ENCODE measurements around the gene ZNF575.

Gene ZNF575

GRCh38 chr19:43534816-43535761 is 2.1 kb downstream of the ZNF575 start (continued):
- TF ChIP-seq, protein P1, sequence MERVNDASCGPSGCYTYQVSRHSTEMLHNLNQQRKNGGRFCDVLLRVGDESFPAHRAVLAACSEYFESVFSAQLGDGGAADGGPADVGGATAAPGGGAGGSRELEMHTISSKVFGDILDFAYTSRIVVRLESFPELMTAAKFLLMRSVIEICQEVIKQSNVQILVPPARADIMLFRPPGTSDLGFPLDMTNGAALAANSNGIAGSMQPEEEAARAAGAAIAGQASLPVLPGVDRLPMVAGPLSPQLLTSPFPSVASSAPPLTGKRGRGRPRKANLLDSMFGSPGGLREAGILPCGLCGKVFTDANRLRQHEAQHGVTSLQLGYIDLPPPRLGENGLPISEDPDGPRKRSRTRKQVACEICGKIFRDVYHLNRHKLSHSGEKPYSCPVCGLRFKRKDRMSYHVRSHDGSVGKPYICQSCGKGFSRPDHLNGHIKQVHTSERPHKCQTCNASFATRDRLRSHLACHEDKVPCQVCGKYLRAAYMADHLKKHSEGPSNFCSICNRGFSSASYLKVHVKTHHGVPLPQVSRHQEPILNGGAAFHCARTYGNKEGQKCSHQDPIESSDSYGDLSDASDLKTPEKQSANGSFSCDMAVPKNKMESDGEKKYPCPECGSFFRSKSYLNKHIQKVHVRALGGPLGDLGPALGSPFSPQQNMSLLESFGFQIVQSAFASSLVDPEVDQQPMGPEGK (tag by site-specific recombination; IDR thresholded peaks at IDR 0.05), result 0 out of 2 replicates have a peak, but pooled peaks have one; percentile 26
- TF ChIP-seq SETDB1 (IDR thresholded peaks at IDR 0.05; ENCODE audit: insufficient read length, low read length), result no peak
- TF ChIP-seq ZBTB48 (tag by site-specific recombination; IDR thresholded peaks at IDR 0.05), result no peak
- peak; percentile 74; the same call in 1 of the 2 replicates for TF ChIP-seq HIC1 (tag by site-specific recombination; IDR thresholded peaks at IDR 0.05)
- no peak for TF ChIP-seq ZNF626 (tag by site-specific recombination; IDR thresholded peaks at IDR 0.05)
- TF ChIP-seq HOXD13 (CRISPR knock-in tag; IDR thresholded peaks at IDR 0.05; ENCODE audit: borderline replicate concordance), result no peak
- no peak for TF ChIP-seq ZNF580 (tag by site-specific recombination; IDR thresholded peaks at IDR 0.05)

- CTCF ChIA-PET, result interaction anchor here (0.6 to 13.6 kb wide), 6 partner anchors 15 to 1818 kb away, joined by 3 to 138 read pairs (median 4); no protein-coding TSS in a partner anchor
- H3K36me3 ChIP-seq (ENCODE audit: control insufficient read depth in 2 of 2, insufficient read depth in 1 of 2, low read length in 2 of 2), result peaks cover 79 to 81% of the 10 kb centered on the region in 2 experiments
- no peak overlapping the region for H3K27ac ChIP-seq (ENCODE audit: extremely low read depth, low read depth, low read length)
- no peaks in the 10 kb centered on the region for H3K9me3 ChIP-seq (ENCODE audit: control insufficient read depth, insufficient read depth, low read depth, low read length)
- TF ChIP-seq CTCF (tag by site-specific recombination; IDR thresholded peaks at IDR 0.05) (no peak), ZNF791 (tag by site-specific recombination; IDR thresholded peaks at IDR 0.05) (no peak), ZNF626 (tag by site-specific recombination; IDR thresholded peaks at IDR 0.05) (no peak), ZNF16 (tag by site-specific recombination; IDR thresholded peaks at IDR 0.05; ENCODE audit: low read depth) (no peak), ZNF18 (tag by site-specific recombination; IDR thresholded peaks at IDR 0.05) (no peak), ZBTB1 (tag by site-specific recombination; IDR thresholded peaks at IDR 0.05) (no peak), ZNF677 (tag by site-specific recombination; IDR thresholded peaks at IDR 0.05) (no peak)
- H3K4me3 ChIP-seq (ENCODE audit: low read depth, low read length), result no peak overlapping the region
- POLR2A ChIA-PET, result interaction anchor here (0.6 kb wide), 1 partner anchor 196 kb away, joined by 7 read pairs; no protein-coding TSS in a partner anchor
- peaks cover 8% of the 10 kb centered on the region for H3K4me1 ChIP-seq (ENCODE audit: control insufficient read depth, insufficient read depth, low read length)
These were observed 5.9 kb downstream of the ZNF575 start for GRCh38 chr19:43538922-43539321.

Measured in HEK293 (cell line).